ENCODE results near the gene SLC7A14. TPM values are rescaled to one million over a fixed set of nuclear protein-coding genes. Genes with fewer than 3 reads are reported as not detected.
A peak's percentile ranks its signal among the peaks of the same experiment; 100 is the strongest.

Gene SLC7A14
- polyA plus RNA-seq, 3 donors, result not detected

- intact Hi-C loops (cut with micrococcal nuclease), result loop anchor here in 1 of 2 donors (10.0 kb wide), 1 partner anchor 98 kb away; no protein-coding TSS in a partner anchor
- Histone ChIP-seq H3K79me2 (ENCODE audit: insufficient read depth, low read length) (no peaks in the 10 kb centered on the region), H3K9me3 (replicated peaks in 1 of 2; ENCODE audit: control insufficient read depth in 1 of 2, insufficient read depth in 1 of 2, low read length in 2 of 2) (peaks cover 0 to 4% of the 10 kb centered on the region in 2 donors), H3K27ac (ENCODE audit: low read depth in 1 of 2, low read length in 2 of 2) (no peak overlapping the region), H3K4me2 (replicated peaks; ENCODE audit: extremely low read depth, low read length, poor library complexity, severe bottlenecking) (no peak overlapping the region), H4K20me1 (ENCODE audit: insufficient read depth, low read length) (no peaks in the 10 kb centered on the region), H3K9ac (ENCODE audit: insufficient read depth, low read length, poor library complexity, severe bottlenecking) (no peak overlapping the region), H3K4me3 (replicated peaks in 1 of 3; ENCODE audit: low read depth in 2 of 3, low read length in 3 of 3) (no peak overlapping the region), H3K27me3 (ENCODE audit: control insufficient read depth in 2 of 2, insufficient read depth in 2 of 2, low read length in 2 of 2) (peaks cover 19 to 22% of the 10 kb centered on the region in 2 donors), H3K36me3 (replicated peaks in 1 of 2; ENCODE audit: control insufficient read depth in 1 of 2, insufficient read depth in 2 of 2, low read length in 2 of 2) (no peaks in the 10 kb centered on the region), H2AFZ (ENCODE audit: insufficient read depth, low read depth, low read length, poor library complexity, severe bottlenecking) (no peak overlapping the region), H3K4me1 (ENCODE audit: control insufficient read depth in 1 of 2, insufficient read depth in 2 of 2, low read length in 2 of 2) (peaks cover 0 to 1% of the 10 kb centered on the region in 2 donors)
- 100% methylated on average over 2 of the region's 4 CpGs for WGBS (ENCODE audit: insufficient coverage)
- Mint-ChIP-seq H3K4me3 (no peak overlapping the region), H3K27ac (no peak overlapping the region), H3K36me3 (peaks cover 1 to 2% of the 10 kb centered on the region in 2 donors), H3K9me3 (peaks cover 0 to 6% (median 1%) of the 10 kb centered on the region in 7 donors), H3K4me1 (peaks cover 2% of the 10 kb centered on the region), H3K27me3 (ENCODE audit: low read depth in 3 of 3) (peaks cover 20 to 39% (median 21%) of the 10 kb centered on the region in 3 donors)
- no peak for DNase-seq
- TF ChIP-seq, protein P1, sequence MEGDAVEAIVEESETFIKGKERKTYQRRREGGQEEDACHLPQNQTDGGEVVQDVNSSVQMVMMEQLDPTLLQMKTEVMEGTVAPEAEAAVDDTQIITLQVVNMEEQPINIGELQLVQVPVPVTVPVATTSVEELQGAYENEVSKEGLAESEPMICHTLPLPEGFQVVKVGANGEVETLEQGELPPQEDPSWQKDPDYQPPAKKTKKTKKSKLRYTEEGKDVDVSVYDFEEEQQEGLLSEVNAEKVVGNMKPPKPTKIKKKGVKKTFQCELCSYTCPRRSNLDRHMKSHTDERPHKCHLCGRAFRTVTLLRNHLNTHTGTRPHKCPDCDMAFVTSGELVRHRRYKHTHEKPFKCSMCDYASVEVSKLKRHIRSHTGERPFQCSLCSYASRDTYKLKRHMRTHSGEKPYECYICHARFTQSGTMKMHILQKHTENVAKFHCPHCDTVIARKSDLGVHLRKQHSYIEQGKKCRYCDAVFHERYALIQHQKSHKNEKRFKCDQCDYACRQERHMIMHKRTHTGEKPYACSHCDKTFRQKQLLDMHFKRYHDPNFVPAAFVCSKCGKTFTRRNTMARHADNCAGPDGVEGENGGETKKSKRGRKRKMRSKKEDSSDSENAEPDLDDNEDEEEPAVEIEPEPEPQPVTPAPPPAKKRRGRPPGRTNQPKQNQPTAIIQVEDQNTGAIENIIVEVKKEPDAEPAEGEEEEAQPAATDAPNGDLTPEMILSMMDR (IDR thresholded peaks at IDR 0.05), result no peak
Measured at GRCh38 chr3:170413291-170413690, 172.6 kb downstream of the SLC7A14 start.

GRCh38 chr3:170410428-170411029 lies 175.3 kb downstream of the SLC7A14 start:
- Mint-ChIP-seq H3K36me3 (no peaks in the 10 kb centered on the region), H3K4me1 (no peaks in the 10 kb centered on the region), H3K4me3 (no peak overlapping the region), H3K9me3 (no peaks in the 10 kb centered on the region), H3K27ac (no peak overlapping the region), H3K27me3 (ENCODE audit: low read depth in 3 of 3) (peaks cover 2 to 12% (median 4%) of the 10 kb centered on the region in 3 donors)
- Histone ChIP-seq H3K27me3 (ENCODE audit: control insufficient read depth in 2 of 2, insufficient read depth in 2 of 2, low read length in 2 of 2) (no peaks in the 10 kb centered on the region), H3K4me2 (replicated peaks; ENCODE audit: extremely low read depth, low read length, poor library complexity, severe bottlenecking) (no peak overlapping the region), H4K20me1 (ENCODE audit: insufficient read depth, low read length) (no peaks in the 10 kb centered on the region), H3K27ac (ENCODE audit: low read depth in 1 of 2, low read length in 2 of 2) (no peak overlapping the region), H3K4me3 (replicated peaks in 1 of 3; ENCODE audit: low read depth in 2 of 3, low read length in 3 of 3) (no peak overlapping the region), H3K4me1 (ENCODE audit: control insufficient read depth in 1 of 2, insufficient read depth in 2 of 2, low read length in 2 of 2) (no peaks in the 10 kb centered on the region), H3K36me3 (replicated peaks in 1 of 2; ENCODE audit: control insufficient read depth in 1 of 2, insufficient read depth in 2 of 2, low read length in 2 of 2) (no peaks in the 10 kb centered on the region), H3K9ac (ENCODE audit: insufficient read depth, low read length, poor library complexity, severe bottlenecking) (no peak overlapping the region), H2AFZ (ENCODE audit: insufficient read depth, low read depth, low read length, poor library complexity, severe bottlenecking) (no peak overlapping the region), H3K79me2 (ENCODE audit: insufficient read depth, low read length) (no peaks in the 10 kb centered on the region), H3K9me3 (replicated peaks in 1 of 2; ENCODE audit: control insufficient read depth in 1 of 2, insufficient read depth in 1 of 2, low read length in 2 of 2) (no peaks in the 10 kb centered on the region)
- intact Hi-C loops (cut with micrococcal nuclease), result loop anchor here in 1 of 2 donors (10.0 kb wide), 1 partner anchor 96 kb away; no protein-coding TSS in a partner anchor
- no CpG with 5 or more reads among the region's 4 CpGs for WGBS (ENCODE audit: insufficient coverage)
- TF ChIP-seq, protein P1 (IDR thresholded peaks at IDR 0.05), result peak; percentile 51
- no peak for DNase-seq

Other genes with a start within 250 kb of the SLC7A14 start
- gene SKIL, start 228.4 kb downstream of the SLC7A14 start, polyA plus RNA-seq, result 10 to 100 TPM in 1 of 3 donors, 1 to 10 TPM in 2; 7.5 to 13.4 (median 9.2) TPM
- gene CLDN11, start 167.2 kb downstream of the SLC7A14 start, polyA plus RNA-seq, result under 1 TPM in 1 of 3 donors, not detected in 2; 0.11 TPM